Thyroid gland (tissue), 4 donors: ENCODE measurements around the gene PPP5C. TPM values are rescaled to one million over a fixed set of nuclear protein-coding genes. Genes with fewer than 3 reads are reported as not detected.

Experiments used
- DNase-seq, 2 donors: peaks; one replicate each; pipeline ENCODE4 v3.0.0-alpha.2; 2019
- H3K27ac ChIP-seq, 3 donors: fragments of 200-600 bp; sonication (generic); 1 replicate in 2 of 3; 2 replicates in 1 of 3; pipeline ENCODE4 v1.5.1; 2016 to 2019; ENCODE audit warnings: mild to moderate bottlenecking in 1 of 3, moderate library complexity in 1 of 3
- H3K27me3 ChIP-seq: fragments of 200-600 bp; sonication (generic); one replicate; pipeline ENCODE4 v1.5.1; 2019
- H3K36me3 ChIP-seq, 2 donors: fragments of 200-600 bp; sonication (generic); one replicate each; pipeline ENCODE4 v1.5.1; 2016 to 2019
- H3K4me1 ChIP-seq, 2 donors: fragments of 200-600 bp; sonication (generic); one replicate each; pipeline ENCODE4 v1.5.1; 2017 to 2019
- H3K4me3 ChIP-seq, 3 donors: fragments of 200-600 bp; sonication (generic); replicated peaks in 1 of 3; 1 replicate in 2 of 3; 2 replicates in 1 of 3; pipeline ENCODE4 v1.5.1; 2016; ENCODE audit warnings: mild to moderate bottlenecking in 1 of 3
- H3K9me3 ChIP-seq: fragments of 200-600 bp; sonication (generic); one replicate; pipeline ENCODE4 v1.5.1; 2017
- CTCF ChIP-seq, 6 experiments: fragments of 200-600 bp in 3 of 6; fragments of 450-650 bp in 3 of 6; sonication (generic) in 3 of 6; IDR thresholded peaks; one replicate each; pipeline ENCODE4 v1.5.1; 2016 to 2019; ENCODE audit warnings: antibody characterized with exemption in 6 of 6, mild to moderate bottlenecking in 2 of 6, inconsistent platforms in 1 of 6, moderate library complexity in 1 of 6
- POLR2A ChIP-seq, 2 donors: fragments of 450-650 bp; IDR thresholded peaks; one replicate each; pipeline ENCODE4 v1.6.1; 2017; ENCODE audit warnings: antibody characterized with exemption in 2 of 2, mild to moderate bottlenecking in 2 of 2, moderate library complexity in 1 of 2
- WGBS, 2 donors: methylation state at CpG; one replicate each; pipeline ENCODE4 v1.1.5; 2017; 5-methylcytosine and 5-hydroxymethylcytosine counted together
- intact Hi-C: fragments of 100-400 bp; cut with DNase I; formaldehyde crosslinking; loops from one replicate; pipeline ENCODE4 v1.15.1; 2023
- total RNA-seq, 4 donors: library from RNA; depleted of rRNA; stranded (reverse); fragments of >200 nt; gene quantifications; one replicate each; pipeline ENCODE4 v1.2.3, GENCODE V29; 2016

The PPP5C gene
- total RNA-seq, 4 donors from 2014 or later: 63.3 to 112 (median 80.7) TPM

- Histone ChIP-seq H3K4me1 (peaks cover 19 to 24% of the 10 kb centered on the region in 2 donors), H3K27me3 (no peaks in the 10 kb centered on the region), H3K9me3 (no peaks in the 10 kb centered on the region), H3K4me3 (no peak overlapping the region), H3K36me3 (no peaks in the 10 kb centered on the region), H3K27ac (no peak overlapping the region)
- 56 to 61% methylated on average over 1 of the region's 1 CpG for WGBS, 2 donors
- TF ChIP-seq CTCF (IDR thresholded peaks at IDR 0.05) (no peak), POLR2A (IDR thresholded peaks at IDR 0.05) (no peak)
- DNase-seq: no peak
- intact Hi-C loops: loop anchor here (10.0 kb wide), 1 partner anchor 60 kb away; no protein-coding TSS in a partner anchor
Measured at GRCh38 chr19:46344363-46344762, 2.5 kb upstream of the PPP5C start.

GRCh38 chr19:46345157-46345556 lies 1.7 kb upstream of the PPP5C start:
- no peaks in the 10 kb centered on the region for H3K27me3 ChIP-seq
- intact Hi-C loops: loop anchor here (10.0 kb wide), 1 partner anchor 60 kb away; no protein-coding TSS in a partner anchor
- H3K4me3 ChIP-seq: no peak overlapping the region
- TF ChIP-seq POLR2A (IDR thresholded peaks at IDR 0.05) (no peak), CTCF (IDR thresholded peaks at IDR 0.05) (no peak)
- 94 to 95% methylated on average over 5 of the region's 5 CpGs for WGBS, 2 donors
- no peak for DNase-seq
- H3K4me1 ChIP-seq: peaks cover 27 to 32% of the 10 kb centered on the region in 2 donors
- no peaks in the 10 kb centered on the region for H3K36me3 ChIP-seq
- H3K9me3 ChIP-seq: no peaks in the 10 kb centered on the region
- no peak overlapping the region for H3K27ac ChIP-seq

- peaks cover 48 to 56% of the 10 kb centered on the region in 2 donors for H3K4me1 ChIP-seq
- H3K27ac ChIP-seq: peak overlapping the region in 1 of 3 donors; percentile 90
- no peak for DNase-seq
- peak overlapping the region; percentile 76 to 90 (median 85) for H3K4me3 ChIP-seq
- H3K9me3 ChIP-seq: no peaks in the 10 kb centered on the region
- no peaks in the 10 kb centered on the region for H3K27me3 ChIP-seq
- no peaks in the 10 kb centered on the region for H3K36me3 ChIP-seq
- intact Hi-C loops: loop anchor here (10.0 kb wide), 1 partner anchor 63 kb away; no protein-coding TSS in a partner anchor
- 0 to 1% methylated on average over 3 of the region's 3 CpGs for WGBS, 2 donors
- TF ChIP-seq POLR2A (IDR thresholded peaks at IDR 0.05) (no peak), CTCF (IDR thresholded peaks at IDR 0.05) (peak in 1 of 6 experiments; percentile 8)
Measured at GRCh38 chr19:46347572-46347883, 641 bp downstream of the PPP5C start.

GRCh38 chr19:46347985-46348384 lies 1.1 kb downstream of the PPP5C start:
- H3K9me3 ChIP-seq: no peaks in the 10 kb centered on the region
- no peak for DNase-seq
- intact Hi-C loops: loop anchor here (2.0 to 10.0 kb wide), 2 partner anchors 21 to 63 kb away; no protein-coding TSS in a partner anchor
- peak overlapping the region in 1 of 3 donors; percentile 85 for H3K4me3 ChIP-seq
- peaks cover 0 to under 1% of the 10 kb centered on the region in 2 donors for H3K36me3 ChIP-seq
- no peak overlapping the region for H3K27ac ChIP-seq
- 81 to 85% methylated on average over 5 of the region's 5 CpGs for WGBS, 2 donors
- no peaks in the 10 kb centered on the region for H3K27me3 ChIP-seq
- TF ChIP-seq POLR2A (IDR thresholded peaks at IDR 0.05) (no peak), CTCF (IDR thresholded peaks at IDR 0.05) (no peak)
- peaks cover 50 to 61% of the 10 kb centered on the region in 2 donors for H3K4me1 ChIP-seq

- intact Hi-C loops: loop anchor here (2.0 to 10.0 kb wide), 2 partner anchors 19 to 65 kb away; no protein-coding TSS in a partner anchor
- WGBS, 2 donors: 50 to 60% methylated on average over 11 of the region's 11 CpGs
- Histone ChIP-seq H3K9me3 (no peaks in the 10 kb centered on the region), H3K4me3 (no peak overlapping the region), H3K27ac (peak overlapping the region; percentile 59 to 72 (median 64)), H3K4me1 (peaks cover 54 to 68% of the 10 kb centered on the region in 2 donors), H3K36me3 (peaks cover 9 to 15% of the 10 kb centered on the region in 2 donors), H3K27me3 (no peaks in the 10 kb centered on the region)
- no peak for TF ChIP-seq POLR2A (IDR thresholded peaks at IDR 0.05)
- peak in 2 of 6 experiments; percentile 3 to 41 for TF ChIP-seq CTCF (IDR thresholded peaks at IDR 0.05)
- DNase-seq: peak; percentile 77 to 80
Measured at GRCh38 chr19:46349311-46349993, 2.6 kb downstream of the PPP5C start.
